Left ventricle myocardium superior (tissue), 1 donor: ENCODE measurements around the gene COL2A1. TPM values are rescaled to one million over a fixed set of nuclear protein-coding genes. Genes with fewer than 3 reads are reported as not detected.
"Not testable (repeated sequence)": the region's sequence is repeated elsewhere in the genome, so short reads cannot be mapped to it uniquely, and the experiment has no call there.

Source experiments
- ATAC-seq: fragments of 200-7000 bp; cut with Tn5 transposase; one replicate; pipeline ENCODE4 v1.9.1; 2020; ENCODE audit warnings: mild to moderate bottlenecking, moderate library complexity
- DNase-seq: peaks from one replicate; pipeline ENCODE4 v3.0.0-alpha.2; 2020
- intact Hi-C: fragments of 100-400 bp; cut with micrococcal nuclease; formaldehyde crosslinking; loops from one replicate; pipeline ENCODE4 v1.11.0; 2022
- total RNA-seq: library from RNA; stranded (reverse); fragmentation: NEBNext Ultra II Directional; extraction: Animal tissue kit (Norgen Biotek cat#: 25700); gene quantifications from one replicate; pipeline ENCODE4 v1.2.1, GENCODE V29; 2021
- donor health status: DM: no; HTN: yes; CAD: no; lungs with severe emphysema.

Gene COL2A1
- total RNA-seq, 1 donor from 2014 or later: 0.25 TPM

GRCh38 chr12:47957671-47958070 lies 46.6 kb downstream of the COL2A1 start:
- DNase-seq, intact Hi-C loops, ATAC-seq: not testable (repeated sequence)

- intact Hi-C loops: no loop called here
- DNase-seq (no peak), ATAC-seq (no peak)
Observed at GRCh38 chr12:47955059-47955458, 49.2 kb downstream of the COL2A1 start.

GRCh38 chr12:47954467-47955045 lies 49.7 kb downstream of the COL2A1 start:
- intact Hi-C loops: no loop called here
- ATAC-seq (no peak), DNase-seq (no peak)

DNA sequence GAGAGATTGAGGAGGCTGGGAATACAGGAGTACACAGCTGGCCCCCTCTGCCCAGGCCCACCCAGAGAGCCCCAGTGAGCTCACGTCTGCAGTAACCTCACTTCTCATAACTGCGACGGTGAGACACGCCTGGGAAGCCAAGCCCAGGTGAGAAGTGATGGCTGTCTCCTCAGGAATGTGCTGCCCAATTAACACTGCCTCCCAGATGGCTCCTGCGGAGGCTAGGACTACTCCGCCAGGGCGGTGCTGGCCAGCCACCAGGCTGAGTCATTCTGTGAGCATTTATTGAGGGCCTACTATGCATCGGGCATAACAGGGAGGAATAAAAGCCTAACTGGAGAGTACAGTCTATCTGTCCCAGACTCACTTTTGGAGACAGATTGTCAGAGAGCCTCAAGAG lies 50.2 kb downstream of the COL2A1 start:
- intact Hi-C loops: no loop called here
- DNase-seq: no peak
- no peak for ATAC-seq

DNA sequence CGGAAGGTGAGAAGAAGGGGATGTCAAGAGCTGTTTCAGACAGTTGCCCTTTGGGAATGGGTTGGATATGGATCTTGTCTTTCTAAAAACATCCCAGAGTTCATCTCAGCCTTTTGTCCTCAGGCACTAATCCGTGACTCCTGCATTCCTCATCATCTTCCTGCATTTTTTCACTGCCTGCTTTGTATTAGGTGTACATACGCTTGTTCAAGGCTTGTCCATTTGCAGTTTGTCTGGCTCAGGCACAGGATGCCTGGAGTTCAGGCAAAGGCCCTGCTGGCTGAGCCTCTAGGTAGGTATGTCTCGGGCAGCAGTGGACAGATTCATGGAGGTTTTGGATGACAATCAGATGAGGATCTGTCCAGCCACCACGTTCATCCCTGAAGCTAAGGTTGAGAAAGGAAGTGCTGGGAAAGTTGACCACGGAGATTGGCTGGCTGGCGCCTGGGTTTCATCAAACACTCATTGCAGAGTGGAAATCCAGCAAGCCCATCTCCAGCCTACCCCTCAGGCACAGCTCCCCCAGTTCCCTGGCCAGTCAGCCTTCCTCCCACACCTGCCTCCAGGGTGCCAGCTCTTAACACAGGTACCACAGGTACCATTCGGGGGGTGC lies 53.3 kb downstream of the COL2A1 start:
- intact Hi-C loops: no loop called here
- ATAC-seq (no peak), DNase-seq (no peak)

DNA sequence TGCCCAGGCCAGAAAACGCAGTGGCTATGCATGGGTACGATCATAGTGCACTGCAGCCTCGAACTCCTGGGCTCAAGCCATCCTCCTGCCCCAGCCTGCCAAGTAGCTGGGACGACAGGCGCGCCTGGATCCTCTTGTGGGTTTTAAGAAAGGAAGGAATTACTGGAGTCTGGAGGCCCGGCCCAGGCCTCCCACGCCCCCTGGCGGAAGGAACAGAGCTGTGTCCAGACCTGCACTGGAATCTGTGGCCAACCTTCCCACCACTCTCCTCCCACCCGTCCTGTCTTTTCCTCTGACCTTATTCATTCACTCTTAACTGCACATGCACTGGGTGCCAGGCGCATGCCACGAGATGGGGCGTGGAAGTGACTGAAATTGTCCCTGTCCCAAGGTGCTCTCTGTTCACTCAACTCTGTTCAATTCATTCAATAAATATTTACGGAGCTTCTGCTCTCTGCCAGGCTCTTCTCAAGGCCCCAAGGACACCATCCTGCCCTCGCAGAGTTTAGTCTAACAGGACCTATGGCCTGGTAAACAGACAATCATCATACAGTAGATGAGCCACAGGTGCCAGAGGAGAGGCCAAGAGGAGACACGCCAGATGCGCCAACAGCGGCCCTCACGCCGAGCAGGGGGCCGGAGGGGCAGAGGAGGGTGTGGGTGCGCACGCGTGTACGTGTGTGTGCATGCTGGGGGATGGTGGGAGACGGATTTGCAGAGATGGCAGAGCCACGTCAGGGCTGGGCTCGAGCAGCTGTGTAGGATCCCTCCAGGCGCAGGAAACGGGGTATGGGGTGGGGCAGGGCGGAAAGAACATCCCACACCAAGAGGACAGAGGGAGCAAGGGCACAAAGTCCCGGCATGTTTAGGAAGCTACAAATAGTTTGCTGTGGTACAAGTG lies 54.6 kb downstream of the COL2A1 start:
- peak; percentile 88 for DNase-seq
- intact Hi-C loops: no loop called here
- ATAC-seq: peak; percentile 94

GRCh38 chr12:47947341-47947740 lies 56.9 kb downstream of the COL2A1 start:
- no peak for DNase-seq
- ATAC-seq: no peak
- intact Hi-C loops: no loop called here

GRCh38 chr12:47946413-47947323 lies 57.6 kb downstream of the COL2A1 start:
- intact Hi-C loops: no loop called here
- DNase-seq: no peak
- no peak for ATAC-seq

- no peak for ATAC-seq
- intact Hi-C loops: no loop called here
- DNase-seq: no peak
Observed at GRCh38 chr12:47945341-47945728, 58.9 kb downstream of the COL2A1 start.

DNA sequence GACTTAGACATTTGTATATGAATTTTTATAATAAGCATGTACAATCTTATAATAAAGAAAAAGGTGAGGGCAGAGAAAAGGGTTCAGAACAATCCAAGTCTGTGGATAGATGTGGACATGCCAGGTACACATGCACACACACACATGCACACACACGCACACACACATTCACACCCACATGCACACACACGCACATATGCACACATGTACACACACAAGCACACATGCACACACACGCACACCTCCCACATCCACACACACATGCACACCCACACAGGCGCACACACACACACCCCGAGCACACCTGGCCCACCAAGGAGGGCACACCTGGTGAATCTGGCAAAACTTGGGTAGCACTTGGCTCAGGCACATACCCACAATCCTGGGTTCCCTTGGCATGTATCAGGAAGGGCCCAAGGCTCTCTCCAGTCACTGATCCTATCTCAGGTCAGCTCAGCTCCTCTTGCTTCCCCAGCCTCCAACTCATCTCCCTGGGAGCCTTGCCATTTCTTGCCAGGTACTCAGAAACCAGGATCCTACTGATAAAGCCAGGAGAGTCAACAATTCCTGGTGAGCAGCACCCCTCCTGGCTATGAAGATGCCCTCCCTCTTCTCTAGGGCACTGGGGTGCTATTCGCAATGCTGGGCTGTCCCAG lies 59.5 kb downstream of the COL2A1 start:
- intact Hi-C loops: no loop called here
- DNase-seq (no peak), ATAC-seq (no peak)

DNA sequence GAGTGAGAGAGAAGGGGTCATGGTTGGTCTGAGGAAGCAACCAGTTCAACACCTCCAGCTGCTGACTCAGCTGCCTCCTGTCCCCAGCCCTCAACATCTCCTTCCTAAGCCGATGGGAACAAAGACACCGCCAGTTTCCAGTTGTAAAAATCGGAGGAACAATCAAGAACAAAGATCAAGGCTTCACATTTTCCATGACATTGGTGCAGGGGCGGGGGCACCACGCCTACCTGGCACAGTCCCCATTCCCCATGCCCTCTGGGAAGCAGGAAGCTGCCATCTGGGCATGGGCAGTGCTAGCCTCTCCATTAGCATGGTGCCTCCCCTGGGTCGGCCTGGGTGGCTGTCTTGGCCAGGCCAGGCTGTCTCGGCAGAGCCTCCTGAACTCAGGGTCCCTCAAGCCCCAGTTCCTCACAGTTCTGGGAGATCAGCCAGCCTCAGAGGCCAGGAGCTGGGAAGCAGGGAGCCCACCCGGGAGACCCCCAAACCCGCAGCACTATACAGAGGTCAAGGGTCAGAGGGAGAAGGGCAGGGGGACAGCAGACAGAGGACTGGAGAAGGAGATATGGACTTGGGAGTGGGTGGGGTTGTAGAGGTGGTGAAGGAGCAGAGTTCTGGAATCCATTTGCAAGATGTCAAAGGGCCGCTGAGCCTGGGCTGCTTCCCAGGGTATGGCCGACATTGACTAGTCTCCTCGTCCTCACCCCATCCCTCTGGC lies 60.5 kb downstream of the COL2A1 start:
- intact Hi-C loops: no loop called here
- ATAC-seq (no peak), DNase-seq (no peak)

- ATAC-seq: no peak
- DNase-seq: no peak
- intact Hi-C loops: no loop called here
Observed at GRCh38 chr12:47942614-47943225, 61.6 kb downstream of the COL2A1 start.

GRCh38 chr12:47941871-47942613 lies 62.2 kb downstream of the COL2A1 start:
- DNase-seq (no peak), ATAC-seq (no peak)
- intact Hi-C loops: no loop called here

- no peak for DNase-seq
- no peak for ATAC-seq
- intact Hi-C loops: no loop called here
Observed at GRCh38 chr12:47941475-47941780, 62.8 kb downstream of the COL2A1 start.

GRCh38 chr12:47940773-47941474 lies 63.4 kb downstream of the COL2A1 start:
- ATAC-seq (no peak), DNase-seq (no peak)
- intact Hi-C loops: no loop called here

GRCh38 chr12:47939009-47939601 lies 65.2 kb downstream of the COL2A1 start:
- ATAC-seq: peak; percentile 87
- peak; percentile 76 for DNase-seq
- intact Hi-C loops: no loop called here
